IgD-negative memory B cell (primary cell): Measurements from ENCODE around the gene CACNB4. TPM values are rescaled to one million over a fixed set of nuclear protein-coding genes. Genes with fewer than 3 reads are reported as not detected.
"Not testable (repeated sequence)": the region's sequence is repeated elsewhere in the genome, so short reads cannot be mapped to it uniquely, and the experiment has no call there.

ENCODE experiments used
- H3K27ac Mint-ChIP-seq, 3 donors: one replicate each; pipeline ENCODE4 v1.8.0; 2020 to 2022; ENCODE audit warnings: mild to moderate bottlenecking in 3 of 3, mixed read lengths in 3 of 3, moderate library complexity in 1 of 3
- H3K27me3 Mint-ChIP-seq: one replicate; pipeline ENCODE4 v1.8.0; 2021; ENCODE audit warnings: mixed read lengths
- H3K36me3 Mint-ChIP-seq: one replicate; pipeline ENCODE4 v1.8.0; 2020; ENCODE audit warnings: mild to moderate bottlenecking, mixed read lengths
- H3K4me1 Mint-ChIP-seq, 3 donors: one replicate each; pipeline ENCODE4 v1.8.0; 2020 to 2022; ENCODE audit warnings: mixed read lengths in 3 of 3, mild to moderate bottlenecking in 1 of 3
- H3K4me3 Mint-ChIP-seq, 4 donors: one replicate each; pipeline ENCODE4 v1.8.0; 2020 to 2022; ENCODE audit warnings: mild to moderate bottlenecking in 4 of 4, mixed read lengths in 4 of 4, moderate library complexity in 3 of 4
- H3K9me3 Mint-ChIP-seq, 3 donors: one replicate each; pipeline ENCODE4 v1.8.0; 2020 to 2021; ENCODE audit warnings: mixed read lengths in 3 of 3, mild to moderate bottlenecking in 1 of 3
- polyA plus RNA-seq: library from polyadenylated mRNA; unstranded; fragments of 300-500 nt; fragmentation: Illumina TruSeq; gene quantifications from one replicate; pipeline ENCODE4 v1.2.3, GENCODE V29; 2021

The CACNB4 gene
- polyA plus RNA-seq, 1 donor from 2014 or later = 0.43 TPM

DNA sequence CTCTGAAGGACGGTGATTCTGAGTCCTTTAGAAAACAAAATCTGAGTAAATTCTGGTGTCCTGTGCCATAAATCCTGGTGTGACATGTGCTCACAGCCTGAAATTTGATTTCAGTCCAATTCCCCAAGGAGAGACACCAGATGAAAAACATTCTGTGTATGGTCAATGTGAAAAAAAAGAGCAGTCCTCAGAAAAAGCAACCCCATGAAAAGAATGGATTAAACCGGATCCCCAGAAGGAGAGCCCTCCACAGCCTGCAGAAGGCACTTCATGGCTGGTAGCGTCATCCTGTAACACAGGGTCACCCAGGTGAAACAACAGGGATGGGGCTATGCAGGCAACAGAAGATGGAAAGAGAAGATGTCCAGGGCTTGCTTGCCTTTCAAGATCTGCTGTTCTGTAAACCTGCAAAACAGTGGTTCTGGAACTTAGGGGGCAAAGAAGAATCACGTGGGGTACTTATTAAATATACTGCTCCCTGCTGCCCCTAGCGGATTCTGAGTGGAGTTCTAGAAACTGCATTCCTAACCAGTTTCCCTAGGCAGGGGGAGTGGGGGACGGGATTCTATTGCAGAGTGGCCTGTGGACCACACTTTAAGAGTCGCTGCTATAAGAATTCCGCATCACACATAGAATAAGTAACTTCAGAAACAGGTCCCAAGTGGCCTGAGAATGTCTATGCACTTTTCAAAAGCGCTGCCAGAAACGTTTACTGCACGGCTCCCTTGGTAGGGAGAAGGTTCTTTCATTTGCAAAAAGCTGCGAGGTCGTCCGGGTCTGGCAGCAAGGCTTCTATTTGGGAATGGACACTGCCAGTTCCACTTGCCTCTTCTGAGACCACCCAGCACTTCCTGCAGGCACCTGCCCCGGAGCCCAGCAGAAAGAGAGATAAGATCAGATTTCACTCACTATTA, 151.7 kb downstream of the CACNB4 start:
- peaks cover 7% of the 10 kb centered on the region for H3K27me3 Mint-ChIP-seq
- H3K27ac Mint-ChIP-seq = no peak overlapping the region

DNA sequence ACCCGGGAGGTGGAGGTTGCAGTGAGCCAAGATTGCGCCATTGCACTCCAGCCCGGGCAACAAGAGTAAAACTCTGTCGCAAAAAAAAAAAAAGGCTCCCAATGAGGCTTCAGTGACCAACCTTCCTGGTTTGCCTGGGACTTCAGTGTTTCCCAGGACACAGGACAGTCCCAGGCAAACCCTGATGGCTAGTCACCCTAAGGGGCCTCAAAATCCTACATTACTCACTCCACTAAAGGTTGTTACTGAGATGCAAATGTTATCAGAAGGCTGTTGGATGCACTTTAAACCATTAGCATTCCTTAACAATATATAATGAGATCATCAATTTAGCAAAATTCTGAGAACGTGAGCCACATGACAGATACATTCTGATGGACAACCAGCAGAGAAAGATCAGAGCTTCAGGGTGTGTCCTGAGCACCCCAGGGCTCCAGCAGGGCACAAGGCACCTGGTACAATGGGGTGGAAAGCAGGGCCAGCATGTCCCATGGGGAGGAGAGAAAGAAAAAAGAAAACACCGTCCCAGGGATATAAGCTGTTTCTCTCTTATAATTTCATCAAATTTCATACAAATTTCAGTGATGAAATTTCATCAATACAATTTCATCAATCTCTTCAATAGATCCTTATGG, 152.5 kb downstream of the CACNB4 start:
- H3K27me3 Mint-ChIP-seq = peaks cover 7% of the 10 kb centered on the region
- H3K27ac Mint-ChIP-seq = no peak overlapping the region
- no peaks in the 10 kb centered on the region for H3K36me3 Mint-ChIP-seq
- H3K4me1 Mint-ChIP-seq = peaks cover 3 to 8% (median 7%) of the 10 kb centered on the region in 3 donors
- no peak overlapping the region for H3K4me3 Mint-ChIP-seq
- H3K9me3 Mint-ChIP-seq = peaks cover 0 to 21% (median 2%) of the 10 kb centered on the region in 3 donors

More for the DNA sequence above, 151.7 kb downstream of the CACNB4 start:
- peak overlapping the region; percentile 48 to 75 (median 54) for H3K4me3 Mint-ChIP-seq
- peaks cover 0 to 14% (median 2%) of the 10 kb centered on the region in 3 donors for H3K9me3 Mint-ChIP-seq
- H3K4me1 Mint-ChIP-seq = peaks cover 3 to 8% (median 7%) of the 10 kb centered on the region in 3 donors
- H3K36me3 Mint-ChIP-seq = no peaks in the 10 kb centered on the region

DNA sequence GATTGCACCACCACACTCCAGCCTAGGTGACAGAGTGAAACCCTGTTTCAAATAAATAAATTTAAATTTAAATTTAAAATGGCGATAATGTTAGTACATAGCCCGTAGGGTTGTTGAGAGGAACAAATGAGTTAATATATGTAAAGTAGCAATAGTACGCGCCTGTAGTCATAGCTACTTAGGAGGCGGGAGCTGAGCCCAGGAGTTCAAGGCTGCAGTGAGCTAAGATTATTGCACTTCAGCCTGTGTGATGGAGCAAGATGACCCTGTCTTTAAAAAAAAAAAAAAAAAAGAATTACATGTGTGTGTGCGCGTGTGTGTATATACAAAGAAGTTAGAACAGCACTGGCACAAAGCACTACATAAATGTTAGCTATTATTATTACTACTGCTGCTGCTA, 153.2 kb downstream of the CACNB4 start:
- Mint-ChIP-seq H3K27me3 (peaks cover 7% of the 10 kb centered on the region), H3K4me3 (no peak overlapping the region), H3K4me1 (peaks cover 3 to 8% (median 7%) of the 10 kb centered on the region in 3 donors), H3K36me3 (no peaks in the 10 kb centered on the region), H3K27ac (no peak overlapping the region), H3K9me3 (peaks cover 0 to 21% (median 2%) of the 10 kb centered on the region in 3 donors)

DNA sequence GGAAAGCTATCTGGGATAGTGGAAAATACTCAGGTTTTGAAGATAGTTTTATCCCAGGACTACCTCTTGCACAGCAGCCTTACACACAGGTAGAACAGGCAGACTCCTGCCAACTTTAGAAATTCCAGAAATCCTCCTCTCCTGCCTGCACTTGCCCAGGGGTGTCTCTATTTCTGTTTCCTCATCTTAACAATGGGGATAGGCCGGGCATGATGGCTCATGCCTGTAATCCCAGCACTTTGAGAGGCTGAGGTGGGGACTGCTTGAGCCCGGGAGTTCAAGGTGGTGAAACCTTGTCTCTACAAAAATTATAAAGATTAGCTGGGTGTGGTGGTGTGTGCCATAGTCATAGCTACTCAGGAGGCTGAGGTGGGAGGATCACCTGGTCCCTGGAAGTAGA, 153.7 kb downstream of the CACNB4 start:
- no peaks in the 10 kb centered on the region for H3K36me3 Mint-ChIP-seq
- H3K9me3 Mint-ChIP-seq = peaks cover 0 to 17% (median 2%) of the 10 kb centered on the region in 3 donors
- H3K27ac Mint-ChIP-seq = no peak overlapping the region
- H3K4me3 Mint-ChIP-seq = no peak overlapping the region
- peaks cover 3 to 8% (median 7%) of the 10 kb centered on the region in 3 donors for H3K4me1 Mint-ChIP-seq
- peaks cover 7% of the 10 kb centered on the region for H3K27me3 Mint-ChIP-seq

DNA sequence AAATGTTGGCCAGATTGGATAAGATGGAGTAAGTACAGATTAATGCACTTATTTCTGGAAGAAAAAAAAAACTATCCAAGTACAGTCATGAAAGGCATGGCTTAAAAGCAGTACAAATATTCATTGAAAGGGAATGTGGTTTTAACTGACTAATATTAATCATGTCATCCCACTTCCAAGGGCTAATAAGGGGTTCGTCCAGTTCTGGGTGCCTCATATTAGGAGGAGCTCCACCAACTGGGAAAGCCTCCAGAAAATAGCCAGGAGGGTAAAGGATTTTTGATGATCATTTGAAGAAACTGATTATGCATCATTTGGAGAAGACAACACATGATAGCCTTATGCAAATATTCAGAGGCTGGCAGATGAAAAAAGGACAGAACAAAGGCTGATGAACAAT, 155.4 kb downstream of the CACNB4 start:
- Mint-ChIP-seq H3K36me3 (no peaks in the 10 kb centered on the region), H3K27ac (no peak overlapping the region), H3K9me3 (peaks cover 0 to 16% (median 2%) of the 10 kb centered on the region in 3 donors), H3K4me3 (no peak overlapping the region), H3K4me1 (peaks cover 3 to 8% (median 7%) of the 10 kb centered on the region in 3 donors), H3K27me3 (peaks cover 9% of the 10 kb centered on the region)

DNA sequence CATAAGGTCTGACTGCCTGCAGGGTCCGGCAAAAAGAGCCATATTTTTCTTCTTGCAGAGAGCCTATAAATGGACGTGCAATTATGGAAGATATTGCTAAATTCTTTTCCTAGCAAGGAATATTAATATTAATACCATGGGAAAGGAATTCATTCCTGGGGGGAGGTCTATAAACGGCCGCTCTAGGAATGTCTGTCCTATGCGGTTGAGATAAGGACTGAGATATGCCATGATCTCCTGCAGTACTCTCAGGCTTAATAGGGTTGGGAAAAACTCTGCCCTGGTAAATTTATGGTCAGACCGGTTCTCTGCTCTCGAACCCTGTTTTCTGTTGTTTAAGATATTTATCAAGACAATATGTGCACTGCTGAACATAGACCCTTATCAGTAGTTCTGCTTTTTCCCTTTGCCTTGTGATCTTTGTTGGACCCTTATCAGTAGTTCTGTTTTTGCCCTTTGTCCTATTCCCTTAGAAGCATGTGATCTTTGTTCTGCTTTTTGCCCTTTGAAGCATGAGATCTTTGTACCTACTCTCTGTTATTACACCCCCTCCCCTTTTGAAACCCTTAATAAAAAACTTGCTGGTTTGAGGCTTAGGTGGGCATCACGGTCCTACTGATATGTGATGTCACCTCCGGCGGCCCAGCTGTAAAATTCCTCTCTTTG, 156.2 kb downstream of the CACNB4 start:
- not testable (repeated sequence) for H3K27me3 Mint-ChIP-seq, H3K36me3 Mint-ChIP-seq
- peak overlapping the region in 1 of 3 donors; percentile 54 for H3K27ac Mint-ChIP-seq

DNA sequence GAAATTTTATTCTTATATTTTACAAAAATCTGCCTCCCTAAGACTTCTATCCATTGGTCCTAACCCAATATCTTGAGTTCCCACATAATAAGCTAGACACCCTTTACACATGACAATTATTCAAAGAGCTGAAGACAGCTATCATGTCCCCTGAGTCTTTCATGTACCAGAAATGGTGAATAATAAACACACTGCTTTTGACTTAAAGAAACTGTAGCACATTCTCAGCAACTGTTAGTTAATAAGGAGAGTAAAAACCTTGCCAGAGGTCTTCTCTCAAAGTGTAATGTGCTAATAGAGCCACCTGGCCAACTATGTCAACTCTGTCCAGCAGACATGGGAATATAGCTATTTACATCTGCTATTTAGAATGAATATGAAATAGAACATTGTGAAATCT, 160.9 kb downstream of the CACNB4 start:
- no peaks in the 10 kb centered on the region for H3K4me1 Mint-ChIP-seq
- peaks cover 0 to 13% (median 3%) of the 10 kb centered on the region in 3 donors for H3K9me3 Mint-ChIP-seq
- peaks cover 15% of the 10 kb centered on the region for H3K27me3 Mint-ChIP-seq
- no peak overlapping the region for H3K4me3 Mint-ChIP-seq
- no peak overlapping the region for H3K27ac Mint-ChIP-seq
- no peaks in the 10 kb centered on the region for H3K36me3 Mint-ChIP-seq

More for the DNA sequence above, 156.2 kb downstream of the CACNB4 start:
- H3K4me3 Mint-ChIP-seq, H3K4me1 Mint-ChIP-seq: not testable (repeated sequence)
- H3K9me3 Mint-ChIP-seq = peaks cover 0 to 16% (median 3%) of the 10 kb centered on the region in 3 donors

DNA sequence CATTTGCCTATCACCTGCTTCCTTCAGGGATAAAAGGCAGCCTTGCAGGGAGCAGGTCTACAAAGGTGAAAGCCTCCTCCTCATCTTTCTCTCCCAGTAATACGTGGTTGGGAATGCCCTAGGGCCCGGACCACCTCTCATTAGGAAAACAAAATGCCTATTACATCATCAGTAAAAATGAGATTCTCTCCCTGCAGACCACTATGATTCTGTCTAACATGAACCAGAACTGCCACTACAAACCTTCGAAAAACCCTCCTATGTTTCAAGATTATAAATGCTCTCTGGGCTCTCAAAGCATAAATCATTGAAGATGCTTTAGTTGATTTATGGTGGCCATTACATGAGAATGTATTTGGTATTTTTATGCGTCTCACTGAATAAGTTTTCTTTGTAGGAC, 162.2 kb downstream of the CACNB4 start:
- no peaks in the 10 kb centered on the region for H3K4me1 Mint-ChIP-seq
- no peaks in the 10 kb centered on the region for H3K36me3 Mint-ChIP-seq
- H3K27me3 Mint-ChIP-seq = peaks cover 16% of the 10 kb centered on the region
- no peak overlapping the region for H3K27ac Mint-ChIP-seq
- H3K9me3 Mint-ChIP-seq = peaks cover 0 to 2% (median 1%) of the 10 kb centered on the region in 3 donors
- no peak overlapping the region for H3K4me3 Mint-ChIP-seq

DNA sequence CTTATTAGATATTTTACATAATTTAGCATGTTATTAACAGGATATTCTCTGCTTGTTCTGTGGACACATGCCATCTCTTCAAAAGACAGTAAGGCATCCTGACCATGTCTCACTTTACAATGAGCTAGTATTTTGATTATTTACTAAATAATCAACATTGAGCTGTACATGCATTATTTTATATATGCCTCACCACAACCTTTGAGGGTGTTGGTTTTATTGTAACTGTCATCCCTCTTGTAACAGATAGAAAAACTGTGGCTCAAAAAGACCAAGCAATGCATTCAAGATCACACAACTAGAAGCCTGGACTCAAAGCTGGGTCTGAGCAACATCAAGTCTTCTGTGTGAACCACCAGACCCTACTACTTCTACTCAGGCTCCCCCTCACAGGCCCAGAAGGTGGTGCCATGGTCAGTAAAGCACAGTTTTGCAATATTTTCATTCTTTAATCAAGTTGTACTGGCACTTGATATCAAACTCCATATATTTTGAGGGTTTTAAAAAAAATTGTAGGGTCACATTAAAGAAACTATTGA, 165.5 kb downstream of the CACNB4 start:
- Mint-ChIP-seq H3K36me3 (no peaks in the 10 kb centered on the region), H3K4me1 (no peaks in the 10 kb centered on the region), H3K4me3 (no peak overlapping the region), H3K9me3 (peaks cover 0 to 1% (median 0%) of the 10 kb centered on the region in 3 donors), H3K27me3 (peaks cover 15% of the 10 kb centered on the region), H3K27ac (no peak overlapping the region)

DNA sequence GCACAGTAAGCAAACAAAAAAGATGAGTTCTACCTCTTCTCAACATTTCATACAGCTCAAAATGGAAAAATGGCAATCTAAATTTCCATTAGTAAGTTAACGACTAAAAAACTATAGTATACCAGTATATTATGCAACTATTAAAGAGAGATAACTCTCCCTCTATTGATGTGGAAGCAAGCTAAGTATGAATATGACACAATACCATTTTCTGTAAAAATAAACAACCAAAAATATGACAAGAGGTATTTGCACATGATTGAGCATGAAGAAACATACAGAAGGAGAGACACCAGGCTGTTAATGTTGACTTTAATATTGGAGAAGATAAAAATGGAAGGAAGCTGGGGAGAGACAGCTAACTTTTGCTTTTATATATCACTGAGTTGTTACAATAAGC, 167.1 kb downstream of the CACNB4 start:
- Mint-ChIP-seq H3K4me3 (no peak overlapping the region), H3K4me1 (no peaks in the 10 kb centered on the region), H3K27ac (no peak overlapping the region), H3K9me3 (no peaks in the 10 kb centered on the region), H3K36me3 (no peaks in the 10 kb centered on the region), H3K27me3 (peaks cover 15% of the 10 kb centered on the region)

DNA sequence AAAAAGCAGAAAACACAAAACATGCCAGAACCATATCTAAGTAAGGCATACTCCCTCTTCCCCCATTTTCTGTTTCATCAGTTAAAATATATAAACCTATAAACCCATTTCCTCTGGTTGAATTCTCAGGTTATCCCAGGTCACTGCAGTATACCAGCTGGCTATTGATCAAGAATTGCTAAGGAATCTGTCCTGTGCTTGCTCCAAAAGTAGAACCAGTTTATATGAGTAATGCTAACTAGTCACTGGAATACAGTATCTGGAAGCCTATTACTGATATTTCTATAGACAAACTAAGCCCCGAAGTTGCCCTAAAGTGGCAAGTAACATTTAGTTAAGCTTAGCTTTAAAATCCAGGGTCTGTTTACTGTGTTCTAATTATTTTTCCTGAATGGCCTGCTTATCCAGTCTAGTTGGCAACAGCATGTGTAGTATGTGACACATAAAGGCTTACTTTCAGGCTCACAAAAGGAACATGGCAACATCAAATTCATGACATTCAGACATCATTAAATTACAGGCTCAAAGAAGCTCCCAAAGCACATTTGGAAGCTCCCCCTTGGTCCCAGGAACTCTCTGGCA, 167.7 kb downstream of the CACNB4 start:
- Mint-ChIP-seq H3K27me3 (peaks cover 15% of the 10 kb centered on the region), H3K36me3 (no peaks in the 10 kb centered on the region), H3K9me3 (no peaks in the 10 kb centered on the region), H3K27ac (no peak overlapping the region), H3K4me1 (no peaks in the 10 kb centered on the region), H3K4me3 (no peak overlapping the region)

DNA sequence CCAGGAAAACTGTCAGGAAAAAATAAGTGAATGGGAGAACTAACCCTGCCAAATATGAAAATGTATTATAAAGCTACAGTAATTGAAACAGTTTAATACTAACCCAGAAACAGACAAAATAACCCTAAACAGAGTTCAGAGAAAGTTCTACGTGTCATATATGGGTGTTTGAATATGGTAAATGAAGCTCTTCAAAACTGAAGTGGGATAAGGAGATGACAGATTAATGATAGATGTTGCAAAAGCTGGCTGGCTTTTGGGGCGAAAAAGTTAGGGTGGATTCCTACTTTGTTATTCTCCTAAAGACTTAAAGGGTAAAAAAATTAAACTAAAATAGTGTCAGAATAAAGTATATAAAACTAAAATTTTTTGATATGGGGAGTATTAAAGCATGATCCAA, 168.8 kb downstream of the CACNB4 start:
- Mint-ChIP-seq H3K36me3 (no peaks in the 10 kb centered on the region), H3K27ac (no peak overlapping the region), H3K27me3 (peaks cover 15% of the 10 kb centered on the region), H3K4me1 (no peaks in the 10 kb centered on the region), H3K4me3 (no peak overlapping the region), H3K9me3 (no peaks in the 10 kb centered on the region)

DNA sequence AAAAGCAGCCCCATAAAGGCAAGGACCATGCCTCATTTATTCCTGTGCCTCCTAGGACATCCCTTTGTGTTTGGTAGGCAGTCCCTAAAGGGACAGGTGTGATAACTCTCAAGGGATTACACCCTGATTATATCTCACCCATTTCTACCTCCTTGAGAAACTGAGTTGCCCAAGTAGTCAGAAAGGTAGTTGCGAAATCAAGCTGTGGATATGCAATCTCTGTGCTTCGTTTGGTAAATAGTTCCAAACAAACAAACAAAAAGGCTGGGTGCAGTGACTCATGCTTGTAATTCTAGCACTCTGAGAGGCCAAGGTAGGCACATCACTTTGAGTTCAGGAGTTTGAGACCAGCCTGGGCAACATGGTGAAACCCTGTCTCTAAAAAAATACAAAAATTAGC, 170.5 kb downstream of the CACNB4 start:
- Mint-ChIP-seq H3K4me3 (no peak overlapping the region), H3K27me3 (peaks cover 11% of the 10 kb centered on the region), H3K4me1 (no peaks in the 10 kb centered on the region), H3K9me3 (no peaks in the 10 kb centered on the region), H3K36me3 (no peaks in the 10 kb centered on the region), H3K27ac (no peak overlapping the region)

DNA sequence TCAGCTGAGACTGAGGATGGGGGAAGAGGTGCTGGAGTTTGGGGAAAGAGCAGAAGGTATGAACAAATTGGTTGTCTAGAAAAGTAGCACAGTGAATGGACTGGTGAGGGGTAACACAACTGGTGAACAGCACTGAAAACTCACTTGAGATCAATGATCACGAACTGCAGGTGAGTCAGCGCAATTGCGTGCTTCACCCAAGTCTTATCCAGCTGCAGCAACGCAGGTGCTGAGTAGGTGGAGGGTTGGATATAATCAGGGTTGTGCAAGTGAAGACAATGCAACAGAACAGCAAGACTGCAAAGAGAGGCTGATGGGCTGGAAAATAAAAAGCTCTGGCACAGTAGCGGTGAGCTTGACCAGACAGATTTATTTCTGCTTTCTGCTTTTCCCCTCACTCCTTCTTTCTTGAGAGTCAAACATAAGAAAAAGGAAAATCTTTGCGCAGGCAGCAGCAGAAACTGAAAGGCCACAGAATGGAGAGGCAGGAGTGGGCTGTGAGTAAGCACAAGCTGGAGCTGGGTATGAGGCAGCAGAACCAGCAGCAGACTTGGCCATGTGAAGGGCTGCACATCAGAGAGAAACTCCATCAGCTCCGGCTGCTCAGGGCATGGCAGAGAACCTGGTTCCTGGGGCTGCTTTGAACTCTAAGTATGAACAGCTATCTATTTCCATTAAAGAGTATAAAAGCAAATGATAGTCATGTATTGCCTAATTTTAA, 171.2 kb downstream of the CACNB4 start:
- no peaks in the 10 kb centered on the region for H3K4me1 Mint-ChIP-seq
- no peaks in the 10 kb centered on the region for H3K36me3 Mint-ChIP-seq
- H3K9me3 Mint-ChIP-seq = no peaks in the 10 kb centered on the region
- H3K27me3 Mint-ChIP-seq = peaks cover 11% of the 10 kb centered on the region
- H3K27ac Mint-ChIP-seq = no peak overlapping the region
- H3K4me3 Mint-ChIP-seq = no peak overlapping the region
